ENCODE results near the gene MROH2A.

- TF ChIP-seq, protein P1, sequence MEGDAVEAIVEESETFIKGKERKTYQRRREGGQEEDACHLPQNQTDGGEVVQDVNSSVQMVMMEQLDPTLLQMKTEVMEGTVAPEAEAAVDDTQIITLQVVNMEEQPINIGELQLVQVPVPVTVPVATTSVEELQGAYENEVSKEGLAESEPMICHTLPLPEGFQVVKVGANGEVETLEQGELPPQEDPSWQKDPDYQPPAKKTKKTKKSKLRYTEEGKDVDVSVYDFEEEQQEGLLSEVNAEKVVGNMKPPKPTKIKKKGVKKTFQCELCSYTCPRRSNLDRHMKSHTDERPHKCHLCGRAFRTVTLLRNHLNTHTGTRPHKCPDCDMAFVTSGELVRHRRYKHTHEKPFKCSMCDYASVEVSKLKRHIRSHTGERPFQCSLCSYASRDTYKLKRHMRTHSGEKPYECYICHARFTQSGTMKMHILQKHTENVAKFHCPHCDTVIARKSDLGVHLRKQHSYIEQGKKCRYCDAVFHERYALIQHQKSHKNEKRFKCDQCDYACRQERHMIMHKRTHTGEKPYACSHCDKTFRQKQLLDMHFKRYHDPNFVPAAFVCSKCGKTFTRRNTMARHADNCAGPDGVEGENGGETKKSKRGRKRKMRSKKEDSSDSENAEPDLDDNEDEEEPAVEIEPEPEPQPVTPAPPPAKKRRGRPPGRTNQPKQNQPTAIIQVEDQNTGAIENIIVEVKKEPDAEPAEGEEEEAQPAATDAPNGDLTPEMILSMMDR (IDR thresholded peaks at IDR 0.05; ENCODE audit: low read depth, low read length, poor library complexity, severe bottlenecking), result no peak
- no peak for TF ChIP-seq EZH2phosphoT487 (IDR thresholded peaks at IDR 0.05; ENCODE audit: borderline replicate concordance, low read length)
These were observed 21.6 kb upstream of the MROH2A start for GRCh38 chr2:233756429-233757081.

Data from DOHH2 (cell line).